Measurements from ENCODE around the gene KDSR.

DNA sequence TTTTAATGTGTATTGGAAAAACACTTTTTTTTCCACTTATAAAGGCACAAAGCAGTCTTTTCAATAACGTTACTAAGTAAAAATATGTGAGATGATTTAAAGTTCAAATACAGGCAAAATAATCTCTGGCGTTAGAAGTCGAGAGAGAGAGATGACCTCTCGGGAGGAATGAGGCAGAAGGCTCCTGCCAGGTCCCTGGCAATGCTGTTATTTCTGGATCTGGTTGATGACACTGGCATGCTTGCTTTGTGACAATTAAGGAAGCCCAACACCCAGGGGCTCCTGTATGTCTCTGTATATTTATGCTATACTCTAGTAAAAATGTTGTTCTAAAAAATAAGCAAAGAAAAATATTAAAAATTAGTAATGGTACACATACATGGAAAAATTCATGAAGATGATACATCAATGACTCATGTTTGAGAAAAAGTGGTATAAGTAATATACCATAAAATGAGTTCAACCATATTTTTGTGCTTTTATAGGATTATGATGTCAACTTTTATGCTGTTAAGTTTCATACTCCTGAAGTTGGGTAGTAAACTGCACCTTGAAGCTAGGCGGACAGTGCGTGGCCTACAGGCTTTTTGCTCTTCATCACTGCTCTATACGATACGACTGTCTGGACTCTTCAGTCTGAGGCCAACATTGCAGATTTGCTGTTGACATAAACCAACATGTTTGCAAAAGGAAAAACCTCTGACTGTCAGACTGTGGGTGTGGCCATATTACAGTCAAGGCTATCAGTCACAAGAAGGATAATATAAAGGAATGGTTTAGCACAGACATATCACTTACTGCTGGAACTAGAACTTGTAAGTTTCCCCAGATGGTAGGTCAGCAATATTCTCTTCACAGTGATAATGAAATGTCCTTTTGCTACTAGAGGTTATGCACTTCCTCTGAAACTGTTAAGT lies 35.5 kb upstream of the KDSR start:
- TF ChIP-seq, protein P1, sequence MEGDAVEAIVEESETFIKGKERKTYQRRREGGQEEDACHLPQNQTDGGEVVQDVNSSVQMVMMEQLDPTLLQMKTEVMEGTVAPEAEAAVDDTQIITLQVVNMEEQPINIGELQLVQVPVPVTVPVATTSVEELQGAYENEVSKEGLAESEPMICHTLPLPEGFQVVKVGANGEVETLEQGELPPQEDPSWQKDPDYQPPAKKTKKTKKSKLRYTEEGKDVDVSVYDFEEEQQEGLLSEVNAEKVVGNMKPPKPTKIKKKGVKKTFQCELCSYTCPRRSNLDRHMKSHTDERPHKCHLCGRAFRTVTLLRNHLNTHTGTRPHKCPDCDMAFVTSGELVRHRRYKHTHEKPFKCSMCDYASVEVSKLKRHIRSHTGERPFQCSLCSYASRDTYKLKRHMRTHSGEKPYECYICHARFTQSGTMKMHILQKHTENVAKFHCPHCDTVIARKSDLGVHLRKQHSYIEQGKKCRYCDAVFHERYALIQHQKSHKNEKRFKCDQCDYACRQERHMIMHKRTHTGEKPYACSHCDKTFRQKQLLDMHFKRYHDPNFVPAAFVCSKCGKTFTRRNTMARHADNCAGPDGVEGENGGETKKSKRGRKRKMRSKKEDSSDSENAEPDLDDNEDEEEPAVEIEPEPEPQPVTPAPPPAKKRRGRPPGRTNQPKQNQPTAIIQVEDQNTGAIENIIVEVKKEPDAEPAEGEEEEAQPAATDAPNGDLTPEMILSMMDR (IDR thresholded peaks at IDR 0.05): no peak
- TF ChIP-seq POLR2A (IDR thresholded peaks at IDR 0.05): no peak

Measured in body of pancreas (tissue), 4 donors.